ENCODE data around the gene KIAA1671.

- no peak for TF ChIP-seq POLR2AphosphoS5 (IDR thresholded peaks at IDR 0.05; ENCODE audit: low read depth, low read length)
- no peak for TF ChIP-seq TAF1 (IDR thresholded peaks at IDR 0.05; ENCODE audit: borderline replicate concordance, insufficient read depth, low read length)
Measured at GRCh38 chr22:25053153-25053805, 100.8 kb downstream of the KIAA1671 start.

All from PFSK-1 (cell line).